ENCODE results near the gene PIM3.
A peak's percentile ranks its signal among the peaks of the same experiment; 100 is the strongest.

The PIM3 gene

DNA sequence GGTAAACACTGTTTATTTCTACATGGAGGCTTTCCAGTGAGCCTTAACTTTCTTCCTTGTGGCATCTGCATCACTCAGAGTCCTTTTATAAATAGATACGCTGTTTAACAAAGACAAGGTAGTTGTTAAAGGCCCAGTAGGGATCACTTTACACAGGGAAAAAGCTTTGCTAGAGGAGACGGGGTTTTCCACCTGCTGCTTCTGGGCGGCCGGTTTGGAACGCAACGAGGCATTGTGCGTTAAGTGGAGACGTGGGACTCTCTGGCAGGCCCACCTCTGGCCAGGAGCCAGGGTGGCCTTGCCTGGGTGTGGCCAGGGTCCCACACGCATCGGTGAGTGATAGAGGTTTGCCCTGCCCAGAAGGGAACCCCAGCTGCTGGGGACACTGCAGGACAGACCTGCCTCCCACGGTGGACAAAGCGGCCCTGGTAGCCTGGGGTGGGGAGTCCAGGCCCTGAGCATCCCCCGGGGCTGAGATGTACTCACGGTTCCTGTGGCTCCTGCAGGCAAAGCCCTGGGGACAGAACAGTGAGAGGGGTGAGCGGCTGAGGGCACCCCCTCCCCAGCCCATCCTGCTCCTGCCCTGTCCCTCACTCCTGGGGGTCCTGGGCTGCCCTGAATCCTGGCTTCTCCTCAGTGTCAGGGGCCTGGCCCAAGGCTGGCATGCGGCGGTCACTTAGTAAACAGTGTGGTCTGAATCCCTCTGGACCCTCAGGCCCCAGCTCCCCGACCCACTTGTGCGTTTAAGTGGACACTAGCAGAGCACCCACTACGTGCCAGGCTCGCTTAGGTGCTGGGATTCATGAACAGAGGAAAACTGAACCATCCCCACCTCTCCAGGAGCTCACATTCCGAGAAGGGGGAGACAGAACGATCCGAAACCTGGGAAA, 47.8 kb downstream of the PIM3 start:
- Histone ChIP-seq H3K27me3 (replicated peaks; ENCODE audit: insufficient read depth, low read length) (peaks cover 92% of the 10 kb centered on the region), H3K27ac (ENCODE audit: low read length) (no peak overlapping the region), H3K9me2 (replicated peaks; ENCODE audit: insufficient read depth, low read length) (no peaks in the 10 kb centered on the region), H2AFZ (ENCODE audit: low read length) (no peak overlapping the region), H3F3A (ENCODE audit: insufficient read depth, low read length) (no peaks in the 10 kb centered on the region), H3K9ac (ENCODE audit: low read length) (no peak overlapping the region), H3K36me3 (replicated peaks; ENCODE audit: insufficient read depth, low read length) (no peaks in the 10 kb centered on the region), H3K79me2 (ENCODE audit: low read length) (no peaks in the 10 kb centered on the region), H3K4me2 (ENCODE audit: low read depth, low read length) (no peak overlapping the region), H3K9me3 (replicated peaks; ENCODE audit: insufficient read depth, low read length) (no peaks in the 10 kb centered on the region), H3K4me3 (ENCODE audit: low read length) (no peak overlapping the region), H3K4me1 (ENCODE audit: low read length) (no peaks in the 10 kb centered on the region), H4K20me1 (ENCODE audit: insufficient read depth, low read length) (no peaks in the 10 kb centered on the region)
- TF ChIP-seq EZH2 (optimal IDR thresholded peaks at IDR 0.05; ENCODE audit: low read depth, low read length) (no peak), EZH2phosphoT487 (IDR thresholded peaks at IDR 0.05; ENCODE audit: low read length) (no peak)
- TF ChIP-seq, protein P1, sequence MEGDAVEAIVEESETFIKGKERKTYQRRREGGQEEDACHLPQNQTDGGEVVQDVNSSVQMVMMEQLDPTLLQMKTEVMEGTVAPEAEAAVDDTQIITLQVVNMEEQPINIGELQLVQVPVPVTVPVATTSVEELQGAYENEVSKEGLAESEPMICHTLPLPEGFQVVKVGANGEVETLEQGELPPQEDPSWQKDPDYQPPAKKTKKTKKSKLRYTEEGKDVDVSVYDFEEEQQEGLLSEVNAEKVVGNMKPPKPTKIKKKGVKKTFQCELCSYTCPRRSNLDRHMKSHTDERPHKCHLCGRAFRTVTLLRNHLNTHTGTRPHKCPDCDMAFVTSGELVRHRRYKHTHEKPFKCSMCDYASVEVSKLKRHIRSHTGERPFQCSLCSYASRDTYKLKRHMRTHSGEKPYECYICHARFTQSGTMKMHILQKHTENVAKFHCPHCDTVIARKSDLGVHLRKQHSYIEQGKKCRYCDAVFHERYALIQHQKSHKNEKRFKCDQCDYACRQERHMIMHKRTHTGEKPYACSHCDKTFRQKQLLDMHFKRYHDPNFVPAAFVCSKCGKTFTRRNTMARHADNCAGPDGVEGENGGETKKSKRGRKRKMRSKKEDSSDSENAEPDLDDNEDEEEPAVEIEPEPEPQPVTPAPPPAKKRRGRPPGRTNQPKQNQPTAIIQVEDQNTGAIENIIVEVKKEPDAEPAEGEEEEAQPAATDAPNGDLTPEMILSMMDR (IDR thresholded peaks at IDR 0.05; ENCODE audit: low read length), result no peak
- DNase-seq, result no peak

DNA sequence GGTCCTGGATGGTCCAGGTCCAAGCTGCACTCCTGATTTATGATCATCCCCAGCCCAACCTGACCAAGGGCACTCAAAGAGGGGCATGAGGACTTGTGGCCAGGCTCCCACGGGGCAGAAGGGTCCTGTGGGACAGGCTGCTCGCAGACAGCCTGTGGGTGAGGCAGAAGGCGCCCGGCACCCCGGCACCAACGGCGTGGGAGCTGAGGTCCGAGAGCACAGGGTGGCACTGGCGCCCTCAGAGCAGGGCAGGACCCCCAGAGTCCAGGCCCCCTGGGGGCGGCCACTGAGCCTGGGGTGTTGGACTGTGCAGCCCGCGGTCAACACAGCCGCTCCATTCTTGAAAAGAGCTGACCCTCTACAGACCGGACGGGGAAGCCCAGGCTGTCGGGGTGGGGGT, 48.7 kb downstream of the PIM3 start:
- Histone ChIP-seq H3K4me1 (ENCODE audit: low read length) (no peaks in the 10 kb centered on the region), H3F3A (ENCODE audit: insufficient read depth, low read length) (no peaks in the 10 kb centered on the region), H3K36me3 (replicated peaks; ENCODE audit: insufficient read depth, low read length) (no peaks in the 10 kb centered on the region), H3K9ac (ENCODE audit: low read length) (no peak overlapping the region), H3K27me3 (replicated peaks; ENCODE audit: insufficient read depth, low read length) (peaks cover 90% of the 10 kb centered on the region), H3K9me2 (replicated peaks; ENCODE audit: insufficient read depth, low read length) (no peaks in the 10 kb centered on the region), H2AFZ (ENCODE audit: low read length) (no peak overlapping the region), H3K9me3 (replicated peaks; ENCODE audit: insufficient read depth, low read length) (no peaks in the 10 kb centered on the region), H4K20me1 (ENCODE audit: insufficient read depth, low read length) (no peaks in the 10 kb centered on the region), H3K4me3 (ENCODE audit: low read length) (no peak overlapping the region), H3K27ac (ENCODE audit: low read length) (no peak overlapping the region), H3K4me2 (ENCODE audit: low read depth, low read length) (no peak overlapping the region), H3K79me2 (ENCODE audit: low read length) (no peaks in the 10 kb centered on the region)
- DNase-seq, result no peak
- TF ChIP-seq EZH2 (optimal IDR thresholded peaks at IDR 0.05; ENCODE audit: low read depth, low read length), result no peak
- TF ChIP-seq EZH2phosphoT487 (IDR thresholded peaks at IDR 0.05; ENCODE audit: low read length), result no peak
- TF ChIP-seq, protein P1 (IDR thresholded peaks at IDR 0.05; ENCODE audit: low read length), result no peak

DNA sequence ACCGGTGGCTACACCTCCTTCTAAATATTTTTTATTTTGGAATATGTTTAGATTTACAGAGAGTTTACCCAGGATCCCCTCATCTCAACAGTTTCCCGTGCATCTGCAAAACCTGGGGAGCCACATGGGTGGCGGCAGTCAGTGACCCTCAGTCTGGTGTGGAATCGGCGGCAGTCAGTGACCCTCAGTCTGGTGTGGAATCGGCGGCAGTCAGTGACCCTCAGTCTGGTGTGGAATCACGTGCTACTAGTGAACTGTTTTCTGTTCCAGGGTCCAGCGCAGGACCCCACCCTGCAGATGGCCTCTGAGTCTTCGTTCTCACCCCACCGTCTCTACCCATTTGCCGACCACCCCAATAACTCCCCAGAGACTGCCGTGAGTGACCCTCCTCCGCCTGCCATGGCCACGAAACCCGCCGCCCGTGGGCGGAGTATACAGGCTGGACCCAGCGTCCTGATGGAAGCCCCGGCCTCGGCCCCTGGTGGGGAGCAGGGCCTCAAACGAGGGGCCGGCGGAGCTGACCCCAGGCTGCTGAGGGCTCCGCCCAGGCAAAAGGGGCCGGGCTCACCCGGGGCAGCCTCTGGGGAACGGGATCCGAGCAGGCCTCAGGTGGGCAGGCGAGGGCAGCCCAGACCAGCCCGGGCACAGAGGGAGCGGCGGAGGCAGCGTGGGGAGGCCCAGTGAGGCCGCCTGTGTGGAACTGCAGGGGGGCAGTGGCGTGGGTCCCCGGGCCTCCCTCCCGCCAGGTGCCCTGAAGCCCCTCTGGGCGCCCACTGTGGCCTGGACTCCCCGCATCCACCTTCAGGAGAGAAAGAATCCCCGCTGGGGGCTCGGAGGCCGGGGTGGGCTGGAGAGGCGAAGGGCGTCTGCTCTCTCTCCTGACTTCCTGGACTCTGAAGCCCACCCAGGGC, 49.4 kb downstream of the PIM3 start:
- H3K9ac ChIP-seq (ENCODE audit: low read length), result no peak overlapping the region
- H3K79me2 ChIP-seq (ENCODE audit: low read length), result no peaks in the 10 kb centered on the region
- peaks cover 89% of the 10 kb centered on the region for H3K27me3 ChIP-seq (replicated peaks; ENCODE audit: insufficient read depth, low read length)
- TF ChIP-seq EZH2 (optimal IDR thresholded peaks at IDR 0.05; ENCODE audit: low read depth, low read length) (peak; percentile 48), EZH2phosphoT487 (IDR thresholded peaks at IDR 0.05; ENCODE audit: low read length) (no peak)
- H3K9me2 ChIP-seq (replicated peaks; ENCODE audit: insufficient read depth, low read length), result no peaks in the 10 kb centered on the region
- no peak overlapping the region for H2AFZ ChIP-seq (ENCODE audit: low read length)
- no peaks in the 10 kb centered on the region for H4K20me1 ChIP-seq (ENCODE audit: insufficient read depth, low read length)
- H3K9me3 ChIP-seq (replicated peaks; ENCODE audit: insufficient read depth, low read length), result no peaks in the 10 kb centered on the region
- no peak for DNase-seq
- H3F3A ChIP-seq (ENCODE audit: insufficient read depth, low read length), result no peaks in the 10 kb centered on the region
- no peak overlapping the region for H3K4me3 ChIP-seq (ENCODE audit: low read length)
- no peak overlapping the region for H3K27ac ChIP-seq (ENCODE audit: low read length)
- no peak overlapping the region for H3K4me2 ChIP-seq (ENCODE audit: low read depth, low read length)
- H3K4me1 ChIP-seq (ENCODE audit: low read length), result no peaks in the 10 kb centered on the region
- H3K36me3 ChIP-seq (replicated peaks; ENCODE audit: insufficient read depth, low read length), result no peaks in the 10 kb centered on the region

Data from MM.1S (cell line).